Hematopoietic multipotent progenitor cell treated with erythropoietin and hydrocortisone succinate and interleukin-3 and kit ligand, for 17 days (in vitro differentiated cells): ENCODE results near the gene SAMD8.
A peak's percentile ranks its signal among the peaks of the same experiment; 100 is the strongest.
"Not testable (repeated sequence)": the region's sequence is repeated elsewhere in the genome, so short reads cannot be mapped to it uniquely, and the experiment has no call there.

Source experiments
- DNase-seq: peaks from one replicate; pipeline ENCODE4 v3.0.0-alpha.2; 2015; ENCODE audit warnings: low spot score

The SAMD8 gene

GRCh38 chr10:75195035-75195763 lies 83.7 kb downstream of the SAMD8 start:
- peak; percentile 38 for DNase-seq

- no peak for DNase-seq
These were observed 85.6 kb downstream of the SAMD8 start for GRCh38 chr10:75197066-75197465.

- DNase-seq = no peak
These were observed 86.5 kb downstream of the SAMD8 start for GRCh38 chr10:75197906-75198305.

DNA sequence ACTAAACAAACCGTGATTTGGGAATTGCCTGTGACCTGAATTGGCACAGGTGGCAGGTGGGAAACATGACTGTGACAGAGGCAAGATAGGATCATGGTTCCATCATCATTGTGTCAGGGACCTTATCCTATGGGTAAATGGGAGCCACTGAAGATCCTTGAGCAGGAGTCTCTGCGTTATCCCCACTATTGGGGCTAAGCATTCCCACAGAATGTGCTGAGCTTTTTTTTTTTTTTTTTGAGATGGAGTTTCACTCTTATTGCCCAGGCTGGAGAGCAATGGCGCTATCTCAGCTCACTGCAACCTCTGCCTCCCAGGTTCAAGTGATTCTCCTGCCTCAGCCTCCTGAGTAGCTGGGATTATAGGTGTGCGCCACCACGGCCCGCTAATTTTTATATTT lies 88.5 kb downstream of the SAMD8 start:
- DNase-seq = not testable (repeated sequence)

GRCh38 chr10:75201793-75202307 lies 90.4 kb downstream of the SAMD8 start:
- DNase-seq = no peak

GRCh38 chr10:75202321-75203045 lies 91.0 kb downstream of the SAMD8 start:
- no peak for DNase-seq

- DNase-seq = not testable (repeated sequence)
These were observed 91.7 kb downstream of the SAMD8 start for GRCh38 chr10:75203046-75203620.

GRCh38 chr10:75203724-75204123 lies 92.3 kb downstream of the SAMD8 start:
- DNase-seq = no peak

DNA sequence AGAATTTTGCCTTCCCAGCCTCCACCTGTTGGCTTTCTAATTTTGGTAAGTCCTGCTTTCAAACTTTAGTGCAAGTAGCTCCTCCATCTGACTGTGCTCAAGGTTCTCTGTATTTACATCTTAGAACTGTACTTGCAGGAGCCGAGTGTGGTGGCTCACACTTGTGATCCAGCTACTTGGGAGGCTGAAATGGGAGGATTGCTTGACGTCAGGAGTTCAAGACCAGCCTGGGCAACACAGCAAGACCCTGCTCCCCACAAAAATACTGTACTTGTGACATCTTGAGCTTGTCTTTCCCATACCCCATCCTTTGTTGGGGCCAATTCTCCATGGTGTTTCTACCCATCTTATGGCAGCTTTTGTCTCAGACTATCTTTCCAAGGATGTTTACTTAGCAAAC lies 94.5 kb downstream of the SAMD8 start:
- DNase-seq = no peak

GRCh38 chr10:75206638-75207037 lies 95.2 kb downstream of the SAMD8 start:
- DNase-seq = not testable (repeated sequence)

GRCh38 chr10:75207079-75207856 lies 95.8 kb downstream of the SAMD8 start:
- DNase-seq = no peak

- no peak for DNase-seq
These were observed 96.3 kb downstream of the SAMD8 start for GRCh38 chr10:75207857-75208144.

- no peak for DNase-seq
These were observed 96.7 kb downstream of the SAMD8 start for GRCh38 chr10:75208181-75208580.

- DNase-seq = no peak
These were observed 97.8 kb downstream of the SAMD8 start for GRCh38 chr10:75209086-75209920.

DNA sequence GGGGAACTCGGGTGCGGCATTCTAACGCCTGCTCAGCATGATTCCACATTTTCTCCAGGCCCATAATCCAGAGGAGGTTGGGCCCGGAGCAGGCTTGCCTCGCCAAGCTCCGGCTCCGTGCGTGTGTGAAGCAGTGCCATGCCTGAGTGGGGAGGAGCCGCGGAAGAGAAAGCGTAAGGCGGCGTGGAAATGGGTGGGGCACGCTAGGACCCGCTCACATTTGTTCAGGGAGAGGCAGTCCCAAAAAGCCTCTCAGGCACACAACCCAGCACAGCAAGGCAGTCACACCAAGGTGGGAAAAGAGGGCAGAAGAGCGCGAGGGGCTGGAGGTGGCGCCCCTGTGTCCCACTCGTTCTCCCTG lies 98.4 kb downstream of the SAMD8 start:
- peak; percentile 86 for DNase-seq

DNA sequence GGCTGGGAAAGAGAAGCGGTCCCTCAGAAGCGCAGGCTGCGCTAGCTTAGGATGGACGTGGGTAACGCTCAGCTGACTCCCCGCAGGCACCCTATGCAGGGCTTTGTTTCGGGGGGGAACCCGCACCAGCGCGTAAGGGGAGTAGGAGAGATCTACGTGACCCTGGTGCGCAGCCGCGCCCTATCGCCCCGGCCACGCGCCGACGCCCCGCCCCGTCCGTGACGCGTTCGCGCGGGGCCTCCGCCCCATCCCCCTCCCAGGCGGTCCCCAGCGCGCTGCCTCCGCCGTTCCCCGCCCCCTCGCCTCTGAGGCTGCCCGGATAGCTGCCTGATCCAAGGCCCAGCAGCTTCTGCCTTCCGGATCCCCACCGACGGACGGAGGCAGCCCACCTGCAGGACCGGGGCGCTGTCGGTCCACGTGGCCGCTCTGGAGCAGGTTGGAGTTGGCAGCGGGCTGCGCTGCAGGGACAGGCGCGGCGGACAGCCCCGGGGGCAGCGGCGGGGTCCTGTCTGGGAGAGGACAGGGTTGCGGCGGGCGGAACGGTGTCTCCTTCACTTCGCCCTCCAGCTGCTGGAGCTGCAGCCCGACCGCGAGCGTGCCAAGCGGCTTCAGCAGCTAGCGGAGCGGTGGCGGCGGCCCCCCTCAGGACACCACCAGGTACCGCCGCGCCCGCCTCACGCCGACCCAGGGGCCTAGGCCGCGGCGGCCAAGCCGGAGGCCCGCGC lies 99.0 kb downstream of the SAMD8 start, which contains the start of gene VDAC2:
VDAC2 (plus strand) TSS at position 515 of the 725 bp plus-strand sequence. CDS start 363 bp downstream, outside the sequence.
- DNase-seq = peak; percentile 95

DNA sequence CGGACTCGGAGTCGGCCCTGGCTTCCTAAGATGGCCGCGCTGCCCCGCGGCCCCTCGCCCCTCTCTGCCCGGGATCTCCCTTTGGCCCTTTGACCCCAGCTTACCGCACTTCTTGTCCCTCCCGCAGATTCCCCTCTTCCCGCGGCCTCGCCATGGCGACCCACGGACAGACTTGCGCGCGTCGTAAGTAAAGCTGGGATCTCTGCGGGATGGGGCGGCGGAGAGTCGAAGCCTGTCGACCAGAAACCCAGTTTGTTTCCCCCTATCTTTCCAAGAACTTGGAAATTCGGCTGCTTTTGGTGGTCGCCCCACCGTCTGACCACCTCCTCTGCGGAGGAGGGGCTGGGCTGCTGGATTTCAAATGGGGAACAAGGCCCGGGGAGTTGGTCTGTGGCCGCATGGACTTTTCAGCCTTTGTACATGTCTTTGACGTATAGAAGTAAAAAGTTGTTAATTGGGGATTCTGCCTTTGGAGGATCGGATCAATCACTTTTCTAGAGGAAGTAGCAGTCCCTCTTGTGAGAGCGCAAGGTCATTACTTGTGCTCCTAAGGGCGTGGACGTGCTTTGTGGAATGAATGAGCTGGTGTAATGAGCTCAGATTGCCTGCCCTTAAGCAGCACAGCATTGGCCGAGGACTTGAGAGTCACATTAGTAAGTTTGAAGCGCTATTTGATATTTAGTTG lies 99.7 kb downstream of the SAMD8 start:
- peak; percentile 58 for DNase-seq

GRCh38 chr10:75212343-75212742 lies 100.9 kb downstream of the SAMD8 start:
- no peak for DNase-seq

DNA sequence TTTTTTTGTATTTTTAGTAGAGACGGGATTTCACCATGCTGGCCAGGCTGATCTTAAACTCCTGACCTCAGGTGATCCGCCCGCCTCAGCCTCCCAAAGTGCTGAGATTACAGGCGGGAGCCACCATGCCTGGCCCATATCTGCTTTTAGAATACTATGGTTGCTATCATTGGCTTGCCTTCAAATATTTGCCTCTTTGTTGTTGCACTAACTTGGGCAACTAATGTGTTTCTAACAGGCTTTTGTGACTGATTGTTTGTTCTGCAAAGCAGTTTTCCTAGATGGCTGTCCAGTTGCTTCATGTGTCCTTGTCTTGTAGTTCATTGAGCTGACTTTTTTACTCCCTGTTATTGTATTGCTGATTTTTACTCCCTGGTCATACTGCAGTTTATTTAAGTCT lies 108.8 kb downstream of the SAMD8 start:
- DNase-seq = no peak

GRCh38 chr10:75221492-75221891 lies 110.0 kb downstream of the SAMD8 start:
- not testable (repeated sequence) for DNase-seq
